ENCODE data around the gene TBX4.
"Not testable (repeated sequence)": the region's sequence is repeated elsewhere in the genome, so short reads cannot be mapped to it uniquely, and the experiment has no call there.

Gene TBX4

DNA sequence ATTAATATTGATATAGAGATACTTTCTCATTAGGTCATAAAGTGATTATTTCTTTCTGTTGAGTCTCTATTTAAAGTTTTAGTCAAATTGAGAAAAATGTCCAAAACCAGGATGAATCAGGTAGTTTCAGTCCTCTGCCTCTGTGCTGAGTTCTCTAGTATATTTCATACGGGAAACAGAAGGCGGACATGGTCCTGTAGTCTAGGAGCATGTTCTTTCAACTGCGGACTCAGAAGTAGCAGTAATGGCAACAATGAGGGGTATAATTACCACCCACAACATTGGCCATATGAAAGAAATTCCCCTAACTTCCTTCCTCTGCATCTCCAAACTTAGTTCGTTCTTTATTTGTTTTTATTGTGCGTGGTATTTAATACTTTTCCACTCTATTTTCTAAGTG, 50.1 kb downstream of the TBX4 start:
- DNase-seq: no peak

DNA sequence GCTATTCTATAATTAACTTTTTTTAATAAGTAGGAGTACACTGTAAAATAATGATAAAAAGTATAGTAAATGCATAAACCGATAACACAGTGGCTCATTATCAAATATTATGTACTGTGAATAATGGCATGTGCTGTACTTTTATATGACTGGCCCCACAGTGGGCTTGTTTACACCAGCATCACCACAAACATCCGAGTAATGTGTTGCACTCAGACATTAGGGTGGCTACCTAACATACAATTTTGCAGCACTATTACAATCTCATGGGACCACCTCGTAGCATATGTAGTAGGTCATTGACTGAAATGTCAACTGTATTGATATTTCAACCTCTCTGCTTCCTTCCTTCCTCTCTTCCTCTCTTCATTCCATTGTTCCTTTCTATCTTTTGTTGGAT, 51.7 kb downstream of the TBX4 start:
- DNase-seq: no peak

- DNase-seq: no peak
Measured at GRCh38 chr17:61504697-61505096, 52.5 kb downstream of the TBX4 start.

GRCh38 chr17:61505846-61506627, 53.8 kb downstream of the TBX4 start:
- DNase-seq: no peak

DNA sequence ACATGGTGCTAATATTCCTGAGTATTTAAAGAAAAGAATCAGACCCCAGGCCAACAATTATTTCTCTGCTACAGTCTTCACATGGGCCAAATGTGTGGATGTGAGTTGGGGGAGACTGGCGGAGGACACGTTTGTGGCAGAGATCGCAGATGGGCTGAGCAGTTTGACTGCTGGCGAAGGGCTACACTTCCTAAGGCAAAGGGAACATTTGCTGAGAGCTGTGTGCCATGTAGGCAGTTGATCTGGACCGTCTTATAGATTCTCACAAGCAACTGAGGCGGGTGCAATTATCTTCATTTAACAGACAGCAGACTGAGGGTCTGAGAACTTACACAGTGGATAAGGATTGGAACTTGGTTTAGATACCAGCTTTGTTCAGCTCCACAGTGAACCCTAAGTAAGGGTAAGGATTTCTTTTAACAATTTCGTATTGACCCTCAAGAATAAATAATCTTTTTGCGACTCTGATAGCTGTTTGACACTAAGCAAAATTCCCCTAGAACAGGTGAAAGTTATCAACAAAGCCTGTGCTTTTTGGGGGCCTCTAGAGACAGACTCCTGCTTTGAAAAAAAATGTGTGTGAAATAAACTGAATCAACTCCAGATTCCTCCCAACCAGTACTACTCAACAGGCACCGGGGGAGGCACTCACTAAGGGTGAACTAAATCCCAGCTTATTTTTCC, 55.3 kb downstream of the TBX4 start:
- no peak for DNase-seq

- DNase-seq: no peak
Measured at GRCh38 chr17:61508912-61509311, 56.7 kb downstream of the TBX4 start.

GRCh38 chr17:61509454-61509853, 57.2 kb downstream of the TBX4 start:
- not testable (repeated sequence) for DNase-seq

DNA sequence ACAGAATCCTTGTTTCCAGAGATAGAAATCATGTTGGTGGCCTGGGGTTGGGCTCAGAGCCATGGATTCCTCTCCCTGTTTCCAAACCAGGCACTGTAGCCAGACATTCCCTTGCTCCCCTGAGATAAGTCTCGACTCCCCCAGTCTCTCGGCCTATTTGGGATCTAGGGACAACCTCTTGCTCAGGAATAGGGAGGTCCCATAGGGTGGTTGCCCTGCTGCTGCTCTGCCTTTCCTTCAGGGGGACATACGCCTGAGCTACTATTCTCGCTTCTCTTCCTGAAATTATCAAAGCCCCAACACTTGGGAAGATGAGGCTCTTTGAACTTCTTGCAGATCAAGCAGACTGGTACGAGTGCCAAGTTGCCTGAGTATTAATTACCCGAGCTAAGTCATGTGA, 58.0 kb downstream of the TBX4 start:
- DNase-seq: no peak

GRCh38 chr17:61510991-61511390, 58.8 kb downstream of the TBX4 start:
- no peak for DNase-seq

DNA sequence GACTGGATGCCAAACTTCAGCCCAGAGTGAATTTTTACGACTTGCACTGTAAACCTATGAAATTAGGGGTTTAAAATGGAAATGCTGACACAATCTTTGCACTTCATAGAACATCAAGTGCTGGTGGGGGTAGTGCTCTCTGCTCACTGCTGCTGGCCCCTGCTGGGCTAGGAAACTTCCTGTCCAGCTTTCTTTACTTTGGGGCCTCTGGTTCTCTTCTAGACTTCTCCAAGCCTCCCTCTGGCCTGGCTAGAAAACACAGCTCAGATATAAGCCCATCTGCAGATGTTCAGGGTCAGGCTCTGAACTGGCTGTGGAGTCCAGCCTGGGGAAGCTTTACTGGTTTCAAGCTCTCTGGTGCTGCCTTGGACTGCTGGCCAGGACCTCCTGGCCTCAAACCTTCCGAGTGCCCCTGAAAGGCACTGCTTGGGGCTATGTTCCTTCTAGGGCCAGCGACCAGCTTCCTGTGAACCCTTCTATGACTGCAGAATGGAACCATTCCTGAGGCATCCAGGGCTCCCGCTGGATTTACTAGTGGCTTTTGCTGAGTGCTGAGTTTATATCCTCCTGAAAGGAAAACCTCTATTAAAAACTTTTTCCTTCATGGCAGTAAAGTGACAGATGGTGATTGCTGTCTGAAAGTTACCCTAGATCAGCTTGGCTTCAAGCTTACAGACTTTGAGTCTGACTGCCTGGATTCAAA, 59.4 kb downstream of the TBX4 start:
- no peak for DNase-seq

DNA sequence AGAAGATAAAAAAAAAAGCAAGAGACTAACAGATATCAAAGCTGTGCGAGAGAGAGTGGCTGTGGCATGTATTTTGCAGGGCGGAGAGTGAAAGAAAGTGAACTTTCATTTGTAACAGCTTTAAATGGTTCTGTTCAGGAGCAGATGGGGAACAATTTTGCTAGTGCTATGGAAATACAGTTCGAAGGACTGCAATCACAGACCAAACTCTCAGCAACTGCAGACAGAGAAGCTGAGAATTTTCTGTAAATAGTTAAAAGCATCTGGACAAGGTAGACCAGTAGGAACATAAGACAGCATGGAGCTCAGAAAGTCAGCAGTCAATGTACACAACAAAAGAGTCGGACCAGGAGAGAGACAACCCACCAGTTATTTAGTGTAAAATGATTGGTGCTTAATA, 62.3 kb downstream of the TBX4 start:
- DNase-seq: no peak

GRCh38 chr17:61517265-61517664, 65.0 kb downstream of the TBX4 start:
- DNase-seq: no peak

GRCh38 chr17:61517843-61518606, 65.8 kb downstream of the TBX4 start:
- no peak for DNase-seq

DNA sequence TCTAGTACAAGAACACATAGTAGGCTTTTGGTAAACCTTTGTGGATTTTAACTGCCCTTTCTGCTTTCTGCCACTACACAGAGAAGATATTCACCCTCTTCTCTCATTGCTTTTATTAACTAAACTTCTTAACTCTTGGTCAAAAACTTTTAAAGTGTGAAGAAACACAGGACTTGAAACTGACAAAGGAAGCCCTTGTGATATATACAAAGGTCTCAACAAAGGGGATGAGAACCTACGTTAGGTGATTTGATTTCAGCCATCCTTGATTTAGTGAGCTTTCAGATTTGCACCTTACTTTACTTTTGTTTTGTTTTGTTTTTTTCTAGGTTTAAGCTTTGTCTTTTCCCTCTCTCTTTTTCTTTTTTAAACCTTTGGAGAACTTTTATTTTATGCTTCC, 66.9 kb downstream of the TBX4 start:
- DNase-seq: no peak

DNA sequence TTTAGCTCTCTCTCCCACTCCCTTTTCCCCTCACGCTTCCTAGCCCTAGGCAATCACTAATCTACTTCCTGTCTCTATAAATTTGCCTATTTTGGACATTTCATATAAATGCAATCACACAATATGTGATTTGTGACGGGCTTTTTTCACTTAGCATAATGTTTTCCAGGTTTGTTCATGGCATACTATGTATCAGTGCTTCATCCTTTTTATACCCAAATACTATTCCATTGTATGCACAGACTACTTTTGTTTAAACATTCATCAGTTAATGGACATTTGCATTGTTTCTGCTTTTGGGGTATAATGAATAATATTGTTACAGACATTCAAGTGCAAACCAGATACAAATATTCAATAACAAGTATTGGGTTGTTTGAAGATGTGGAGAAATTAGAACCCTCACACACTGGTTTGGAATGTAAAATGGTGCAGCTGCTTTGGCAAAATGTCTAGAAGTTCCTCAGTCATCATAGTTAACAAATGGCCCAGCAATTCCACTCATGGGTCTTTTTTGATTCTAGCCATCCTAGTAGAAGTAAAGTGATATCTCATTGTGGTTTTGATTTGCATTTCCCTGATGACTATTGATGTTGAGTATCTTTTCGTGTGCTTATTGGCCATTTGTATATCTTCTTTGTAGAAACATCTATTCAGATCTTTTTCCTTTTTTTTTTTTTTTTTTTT, 67.7 kb downstream of the TBX4 start:
- DNase-seq: no peak

DNA sequence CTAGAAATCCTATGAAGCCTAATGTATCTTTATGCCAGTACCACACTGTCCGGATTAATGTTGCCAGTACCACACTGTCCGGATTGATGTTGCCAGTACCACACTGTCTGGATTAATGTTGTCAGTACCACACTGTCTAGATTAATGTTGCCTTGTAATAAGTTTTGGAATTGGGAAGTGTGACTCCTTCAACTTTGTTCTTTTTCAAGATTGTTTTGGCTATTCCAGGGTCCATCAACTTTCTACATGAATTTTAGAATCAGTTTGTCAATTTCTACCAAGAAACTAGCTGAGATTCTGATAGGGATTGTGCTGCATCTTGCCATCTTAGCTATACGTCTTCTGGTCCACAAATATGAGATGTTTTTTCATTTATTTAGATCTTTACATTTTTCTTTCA, 68.7 kb downstream of the TBX4 start:
- DNase-seq: no peak

DNA sequence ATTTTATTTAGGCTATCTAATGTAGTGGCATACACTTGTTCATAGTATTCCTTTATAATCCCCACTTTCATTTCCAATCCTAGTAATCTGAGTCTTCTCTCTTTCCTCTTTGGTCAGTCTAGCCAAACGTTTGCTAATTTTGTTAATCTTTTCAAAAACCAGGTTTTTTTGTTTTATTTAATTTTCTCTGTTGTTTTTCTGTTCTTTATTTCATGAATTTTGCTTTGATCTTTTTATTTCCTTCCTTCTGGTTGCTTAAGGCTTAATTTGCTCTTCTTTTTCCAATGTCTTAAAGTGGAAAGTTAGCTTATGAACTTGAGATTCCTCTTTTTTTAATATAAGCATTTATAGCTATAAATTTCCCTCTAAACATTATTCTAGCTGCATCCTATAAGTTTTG, 69.9 kb downstream of the TBX4 start:
- no peak for DNase-seq

GRCh38 chr17:61524319-61524718, 72.1 kb downstream of the TBX4 start:
- no peak for DNase-seq

DNA sequence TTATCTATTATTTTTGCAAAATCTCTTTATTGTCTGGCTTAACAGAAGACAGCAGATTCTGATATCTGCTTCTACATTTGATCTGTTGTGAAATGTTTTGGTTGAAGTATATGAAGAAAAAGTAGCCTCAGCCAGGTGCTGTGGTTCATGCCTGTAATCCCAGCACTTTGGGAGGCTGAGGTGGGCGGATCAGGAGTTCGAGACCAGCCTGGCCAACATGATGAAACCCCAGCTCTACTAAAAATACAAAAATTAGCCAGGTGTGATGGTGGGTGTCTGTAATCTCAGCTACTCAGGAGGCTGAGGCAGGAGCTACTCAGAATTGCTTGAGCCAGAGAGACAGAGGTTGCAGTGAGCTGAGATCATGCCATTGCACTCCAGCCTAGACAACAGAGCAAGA, 75.2 kb downstream of the TBX4 start:
- not testable (repeated sequence) for DNase-seq

DNA sequence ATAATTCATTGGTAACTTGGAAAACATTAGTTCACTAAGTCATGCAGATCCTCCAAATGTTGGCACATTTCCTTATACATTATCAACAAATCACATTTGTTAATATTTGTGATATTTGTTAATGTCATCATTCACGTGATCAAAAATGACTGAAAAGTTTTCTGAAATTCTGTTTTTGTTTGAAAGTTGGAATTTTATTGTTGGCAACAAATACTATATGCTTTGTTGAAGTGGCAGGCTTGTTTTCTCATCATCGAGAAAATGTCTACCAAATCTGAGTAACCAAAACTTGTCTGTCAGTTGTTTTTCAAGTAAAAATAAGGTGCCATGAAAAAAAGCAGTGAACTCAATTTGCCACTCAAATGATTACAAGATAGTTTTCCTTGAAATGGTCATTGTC, 75.9 kb downstream of the TBX4 start:
- DNase-seq: no peak

GRCh38 chr17:61531223-61531622, 79.0 kb downstream of the TBX4 start:
- DNase-seq: no peak

DNA sequence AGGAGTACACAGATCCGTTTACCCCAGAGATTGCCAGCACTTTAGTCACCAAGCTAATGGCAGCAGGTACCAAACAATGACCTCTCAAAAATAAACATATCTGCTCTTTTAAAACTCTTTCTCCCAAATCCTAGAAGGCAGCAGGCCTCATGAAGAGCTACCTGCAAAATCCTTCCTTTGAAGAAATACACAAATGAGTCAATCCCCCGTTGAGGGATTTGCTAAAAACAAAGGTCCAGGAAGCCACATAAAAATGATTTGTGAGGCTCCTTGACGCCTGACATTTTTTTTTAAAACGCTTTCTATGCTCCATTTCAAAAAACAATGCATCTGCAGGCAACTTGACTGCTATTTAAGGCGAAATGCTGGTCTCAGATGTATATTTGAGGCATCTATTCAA, 80.6 kb downstream of the TBX4 start:
- no peak for DNase-seq

GRCh38 chr17:61533797-61534196, 81.6 kb downstream of the TBX4 start:
- no peak for DNase-seq

Data from stimulated activated CD8-positive, alpha-beta memory T cell treated with anti-CD3 and anti-CD28 coated beads, Interleukin-4, amount 100 ng/mL, for 48 hours (primary cell).